ENCODE measurements around the gene NMB. TPM values are rescaled to one million over a fixed set of nuclear protein-coding genes. Genes with fewer than 3 reads are reported as not detected.

Gene NMB
- polyA plus RNA-seq, 1 of the 3 experiments (the other 2 are of a cell fraction) = 6.5 TPM

- Histone ChIP-seq H3K36me3 (replicated peaks in 1 of 2; ENCODE audit: control insufficient read depth in 1 of 2, insufficient read depth in 2 of 2, low read length in 1 of 2) (peaks cover 2 to 13% of the 10 kb centered on the region in 2 experiments), H3K9me2 (no peaks in the 10 kb centered on the region), H3K4me2 (no peak overlapping the region), H3K9me3 (no peaks in the 10 kb centered on the region), H3K9ac (no peak overlapping the region), H3K79me2 (ENCODE audit: insufficient read depth) (peaks cover 100% of the 10 kb centered on the region), H3K27ac (ENCODE audit: low read depth in 2 of 2, low read length in 1 of 2) (no peak overlapping the region), H3K4me3 (ENCODE audit: low read depth in 2 of 2, low read length in 1 of 2) (no peak overlapping the region), H3K27me3 (ENCODE audit: insufficient read depth) (no peaks in the 10 kb centered on the region), H2AFZ (ENCODE audit: low read depth) (no peak overlapping the region), H3K4me1 (ENCODE audit: control insufficient read depth in 1 of 2, insufficient read depth in 2 of 2, low read depth in 1 of 2, low read length in 1 of 2) (no peaks in the 10 kb centered on the region; a peak in 1 of 4 replicates), H4K20me1 (ENCODE audit: insufficient read depth) (peaks cover 99% of the 10 kb centered on the region), H3F3A (replicated peaks; ENCODE audit: insufficient read depth) (peaks cover 11% of the 10 kb centered on the region)
- 94% methylated on average over 4 of the region's 4 CpGs for WGBS (ENCODE audit: low lambda C conversion rate)
- CTCF ChIA-PET = interaction anchor here (1.3 kb wide), 1 partner anchor 45 kb away, joined by 3 read pairs; the partner anchor contains the start of gene NMB
- no peak for DNase-seq
- no peak for TF ChIP-seq IRF3 (IDR thresholded peaks at IDR 0.05; ENCODE audit: low read depth, low read length)
- TF ChIP-seq PBX3 (IDR thresholded peaks at IDR 0.05) = no peak
- TF ChIP-seq RFX5 (IDR thresholded peaks at IDR 0.05; ENCODE audit: low read length) = no peak
- no peak for TF ChIP-seq YY1 (IDR thresholded peaks at IDR 0.05; ENCODE audit: low read depth)
- TF ChIP-seq FOSL2 (IDR thresholded peaks at IDR 0.05; ENCODE audit: borderline replicate concordance, low read depth) = no peak
- TF ChIP-seq JUND (IDR thresholded peaks at IDR 0.05) = no peak
- no peak for TF ChIP-seq SIN3A (IDR thresholded peaks at IDR 0.05; ENCODE audit: borderline replicate concordance, low read depth, low read length)
- TF ChIP-seq GATA2 (CRISPR knock-in tag; IDR thresholded peaks at IDR 0.05) = no peak
- TF ChIP-seq TEAD4 (IDR thresholded peaks at IDR 0.05; ENCODE audit: borderline replicate concordance, insufficient read depth) = no peak
- no peak for TF ChIP-seq MXI1 (IDR thresholded peaks at IDR 0.05; ENCODE audit: low read depth, low read length)
- no peak for TF ChIP-seq SMC3 (IDR thresholded peaks at IDR 0.05; ENCODE audit: low read depth, low read length)
- TF ChIP-seq MAX (IDR thresholded peaks at IDR 0.05; ENCODE audit: low read depth) = no peak
- POLR2A ChIA-PET = no interaction called here
These were observed 45.0 kb upstream of the NMB start for GRCh38 chr15:84702961-84703482.

GRCh38 chr15:84699538-84700191, 41.7 kb upstream of the NMB start:
- H4K20me1 ChIP-seq (ENCODE audit: insufficient read depth) = peaks cover 94% of the 10 kb centered on the region
- no peak overlapping the region for H3K27ac ChIP-seq (ENCODE audit: low read depth in 2 of 2, low read length in 1 of 2)
- peaks cover 100% of the 10 kb centered on the region for H3K79me2 ChIP-seq (ENCODE audit: insufficient read depth)
- no peak overlapping the region for H2AFZ ChIP-seq (ENCODE audit: low read depth)
- H3K9me3 ChIP-seq = no peaks in the 10 kb centered on the region
- no peaks in the 10 kb centered on the region for H3K27me3 ChIP-seq (ENCODE audit: insufficient read depth)
- no peaks in the 10 kb centered on the region; a peak in 1 of 4 replicates for H3K4me1 ChIP-seq (ENCODE audit: control insufficient read depth in 1 of 2, insufficient read depth in 2 of 2, low read depth in 1 of 2, low read length in 1 of 2)
- no peak overlapping the region for H3K4me2 ChIP-seq
- peaks cover 2 to 8% of the 10 kb centered on the region in 2 experiments for H3K36me3 ChIP-seq (replicated peaks in 1 of 2; ENCODE audit: control insufficient read depth in 1 of 2, insufficient read depth in 2 of 2, low read length in 1 of 2)
- POLR2A ChIA-PET = no interaction called here
- H3K9me2 ChIP-seq = no peaks in the 10 kb centered on the region
- no peak for TF ChIP-seq REST (IDR thresholded peaks at IDR 0.05; ENCODE audit: low read depth, low read length)
- no peak for TF ChIP-seq SMC3 (IDR thresholded peaks at IDR 0.05; ENCODE audit: low read depth, low read length)
- no peak for TF ChIP-seq FOXM1 (IDR thresholded peaks at IDR 0.05; ENCODE audit: low read depth)
- TF ChIP-seq TEAD4 (IDR thresholded peaks at IDR 0.05; ENCODE audit: borderline replicate concordance, insufficient read depth) = no peak
- no peak for TF ChIP-seq YY1 (IDR thresholded peaks at IDR 0.05; ENCODE audit: low read depth)
- no peak for TF ChIP-seq TAF1 (IDR thresholded peaks at IDR 0.05; ENCODE audit: borderline replicate concordance, low read depth, low read length)
- no peak for TF ChIP-seq JUND (IDR thresholded peaks at IDR 0.05)
- TF ChIP-seq USF1 (IDR thresholded peaks at IDR 0.05; ENCODE audit: borderline replicate concordance, low read depth) = no peak
- TF ChIP-seq RCOR1 (IDR thresholded peaks at IDR 0.05; ENCODE audit: low read length) = no peak
- TF ChIP-seq RFX5 (IDR thresholded peaks at IDR 0.05; ENCODE audit: low read length) = no peak
- no peak for TF ChIP-seq EZH2phosphoT487 (IDR thresholded peaks at IDR 0.05; ENCODE audit: borderline replicate concordance, low read depth)
- TF ChIP-seq GATA2 (CRISPR knock-in tag; IDR thresholded peaks at IDR 0.05) = no peak
- TF ChIP-seq EP300 (IDR thresholded peaks at IDR 0.05; ENCODE audit: borderline replicate concordance in 1 of 2, low read depth in 1 of 2, low read length in 1 of 2) = no peak
- no peak for TF ChIP-seq GABPA (IDR thresholded peaks at IDR 0.05; ENCODE audit: low read depth)
- DNase-seq = no peak
- 88% methylated on average over 8 of the region's 8 CpGs for WGBS (ENCODE audit: low lambda C conversion rate)
- no peak overlapping the region for H3K4me3 ChIP-seq (ENCODE audit: low read depth in 2 of 2, low read length in 1 of 2)
- CTCF ChIA-PET = no interaction called here
- H3K9ac ChIP-seq = no peak overlapping the region
- H3F3A ChIP-seq (replicated peaks; ENCODE audit: insufficient read depth) = peaks cover 12% of the 10 kb centered on the region

All from SK-N-SH (cell line).